Rectal smooth muscle tissue (tissue), 1 donor: Measurements from ENCODE around the gene SEMA3C.

Experiments used
- H3K27ac ChIP-seq: one replicate; pipeline ENCODE4 v1.7.0; 2013; ENCODE audit warnings: low read depth, low read length, inconsistent platforms
- H3K27me3 ChIP-seq: one replicate; pipeline ENCODE4 v1.7.0; 2013; ENCODE audit warnings: low read length; ENCODE audit not compliant: control insufficient read depth, insufficient read depth
- H3K36me3 ChIP-seq: one replicate; pipeline ENCODE4 v1.7.0; 2013; ENCODE audit warnings: low read length; ENCODE audit not compliant: control insufficient read depth, insufficient read depth
- H3K4me1 ChIP-seq: one replicate; pipeline ENCODE4 v1.7.0; 2013; ENCODE audit warnings: low read length; ENCODE audit not compliant: control insufficient read depth, insufficient read depth
- H3K4me3 ChIP-seq: one replicate; pipeline ENCODE4 v1.7.0; 2013; ENCODE audit warnings: low read length
- H3K9ac ChIP-seq: one replicate; pipeline ENCODE4 v1.7.0; 2013; ENCODE audit warnings: low read length

The SEMA3C gene

GRCh38 chr7:80918909-80919721 is at the start of gene SEMA3C:
TSS of gene SEMA3C (minus strand) at chr7:80919051. CDS start at chr7:80916781, 2,270 bp downstream.
- no peaks in the 10 kb centered on the region for H3K27me3 ChIP-seq
- peak within 1 kb of the TSS; percentile 74 for H3K9ac ChIP-seq
- H3K4me3 ChIP-seq: peak within 1 kb of the TSS; percentile 83
- H3K27ac ChIP-seq: peak within 1 kb of the TSS; percentile 77
- H3K36me3 ChIP-seq: no peaks in the 10 kb centered on the region
- peaks cover 3% of the 10 kb centered on the region for H3K4me1 ChIP-seq

- no peak overlapping the region for H3K9ac ChIP-seq
- H3K4me1 ChIP-seq: peaks cover 2% of the 10 kb centered on the region
- no peak overlapping the region for H3K27ac ChIP-seq
- H3K27me3 ChIP-seq: no peaks in the 10 kb centered on the region
- H3K36me3 ChIP-seq: no peaks in the 10 kb centered on the region
- no peak overlapping the region for H3K4me3 ChIP-seq
These were observed 49.8 kb upstream of the SEMA3C start for GRCh38 chr7:80968606-80969005.

- no peak overlapping the region for H3K4me3 ChIP-seq
- no peaks in the 10 kb centered on the region for H3K27me3 ChIP-seq
- H3K4me1 ChIP-seq: peaks cover 2% of the 10 kb centered on the region
- H3K27ac ChIP-seq: no peak overlapping the region
- no peak overlapping the region for H3K9ac ChIP-seq
- H3K36me3 ChIP-seq: no peaks in the 10 kb centered on the region
These were observed 49.1 kb upstream of the SEMA3C start for GRCh38 chr7:80967917-80968297.

- H3K27me3 ChIP-seq: no peaks in the 10 kb centered on the region
These were observed 48.4 kb upstream of the SEMA3C start for GRCh38 chr7:80967071-80967916.

GRCh38 chr7:80960244-80960795 is 41.5 kb upstream of the SEMA3C start:
- no peak overlapping the region for H3K9ac ChIP-seq
- H3K4me1 ChIP-seq: no peaks in the 10 kb centered on the region
- H3K27me3 ChIP-seq: no peaks in the 10 kb centered on the region
- H3K36me3 ChIP-seq: no peaks in the 10 kb centered on the region
- no peak overlapping the region for H3K4me3 ChIP-seq
- H3K27ac ChIP-seq: no peak overlapping the region

More at GRCh38 chr7:80967071-80967916, 48.4 kb upstream of the SEMA3C start:
- Histone ChIP-seq H3K36me3 (no peaks in the 10 kb centered on the region), H3K9ac (no peak overlapping the region), H3K4me3 (no peak overlapping the region), H3K27ac (no peak overlapping the region), H3K4me1 (peaks cover 2% of the 10 kb centered on the region)

GRCh38 chr7:80957226-80957777 is 38.5 kb upstream of the SEMA3C start:
- Histone ChIP-seq H3K27ac (no peak overlapping the region), H3K4me1 (no peaks in the 10 kb centered on the region), H3K27me3 (no peaks in the 10 kb centered on the region), H3K9ac (no peak overlapping the region), H3K4me3 (no peak overlapping the region), H3K36me3 (no peaks in the 10 kb centered on the region)

- Histone ChIP-seq H3K4me3 (no peak overlapping the region), H3K27ac (no peak overlapping the region), H3K36me3 (no peaks in the 10 kb centered on the region), H3K27me3 (no peaks in the 10 kb centered on the region), H3K9ac (no peak overlapping the region), H3K4me1 (no peaks in the 10 kb centered on the region)
These were observed 35.3 kb upstream of the SEMA3C start for GRCh38 chr7:80954191-80954590.

GRCh38 chr7:80950550-80950967 is 31.7 kb upstream of the SEMA3C start:
- Histone ChIP-seq H3K4me1 (no peaks in the 10 kb centered on the region), H3K27ac (no peak overlapping the region), H3K36me3 (no peaks in the 10 kb centered on the region), H3K9ac (no peak overlapping the region), H3K27me3 (no peaks in the 10 kb centered on the region), H3K4me3 (no peak overlapping the region)

GRCh38 chr7:80949449-80949848 is 30.6 kb upstream of the SEMA3C start:
- H3K4me3 ChIP-seq: no peak overlapping the region
- no peak overlapping the region for H3K9ac ChIP-seq
- no peaks in the 10 kb centered on the region for H3K36me3 ChIP-seq
- H3K27ac ChIP-seq: no peak overlapping the region
- H3K4me1 ChIP-seq: no peaks in the 10 kb centered on the region
- no peaks in the 10 kb centered on the region for H3K27me3 ChIP-seq

GRCh38 chr7:80946858-80947257 is 28.0 kb upstream of the SEMA3C start:
- H3K4me3 ChIP-seq: no peak overlapping the region
- H3K27me3 ChIP-seq: no peaks in the 10 kb centered on the region
- H3K4me1 ChIP-seq: peaks cover 2% of the 10 kb centered on the region
- no peak overlapping the region for H3K9ac ChIP-seq
- H3K36me3 ChIP-seq: no peaks in the 10 kb centered on the region
- H3K27ac ChIP-seq: no peak overlapping the region

GRCh38 chr7:80945976-80946375 is 27.1 kb upstream of the SEMA3C start:
- H3K4me1 ChIP-seq: peaks cover 9% of the 10 kb centered on the region
- no peaks in the 10 kb centered on the region for H3K36me3 ChIP-seq
- H3K27ac ChIP-seq: no peak overlapping the region
- H3K9ac ChIP-seq: no peak overlapping the region
- no peak overlapping the region for H3K4me3 ChIP-seq
- no peaks in the 10 kb centered on the region for H3K27me3 ChIP-seq

- Histone ChIP-seq H3K4me3 (no peak overlapping the region), H3K36me3 (no peaks in the 10 kb centered on the region), H3K9ac (no peak overlapping the region), H3K27ac (no peak overlapping the region), H3K27me3 (no peaks in the 10 kb centered on the region), H3K4me1 (peaks cover 9% of the 10 kb centered on the region)
These were observed 24.5 kb upstream of the SEMA3C start for GRCh38 chr7:80943342-80943741.
